ENCODE data around the gene SULT1B1. TPM values are rescaled to one million over a fixed set of nuclear protein-coding genes. Genes with fewer than 3 reads are reported as not detected.

Gene SULT1B1
- total RNA-seq, 1 experiment from 2014 or later = not detected

DNA sequence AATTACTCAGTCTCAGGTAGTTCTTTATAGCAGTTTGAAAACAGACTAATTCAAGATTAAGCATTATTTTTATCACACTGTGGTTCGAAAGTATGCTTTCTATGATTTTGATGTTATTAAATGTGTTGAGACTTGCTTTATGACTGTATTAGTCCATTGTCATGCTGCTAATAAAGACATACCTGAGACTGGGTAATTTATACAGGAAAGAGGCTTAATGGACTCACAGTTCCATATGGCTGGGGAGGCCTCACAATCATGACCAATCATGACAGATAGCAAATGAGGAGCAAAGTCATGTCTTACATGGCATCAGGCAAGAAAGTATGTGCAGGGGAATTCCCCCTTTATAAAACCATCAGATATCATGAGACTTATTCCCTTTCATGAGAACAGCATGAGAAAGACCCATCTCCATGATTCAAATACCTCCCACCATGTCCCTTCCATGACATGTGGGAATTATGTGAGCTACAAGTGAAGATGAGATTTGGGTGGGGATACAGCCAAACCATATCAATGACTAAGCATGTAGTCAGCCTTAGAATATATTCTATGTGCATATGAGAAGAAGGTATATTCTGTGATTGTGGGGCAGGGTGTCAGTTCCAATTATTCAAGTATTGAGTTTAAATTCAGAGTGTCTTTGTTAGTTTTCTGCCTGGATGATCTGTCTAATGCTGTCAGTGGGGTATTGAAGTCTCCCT, 62.7 kb downstream of the SULT1B1 start:
- DNase-seq (ENCODE audit: low read depth) = no peak

DNA sequence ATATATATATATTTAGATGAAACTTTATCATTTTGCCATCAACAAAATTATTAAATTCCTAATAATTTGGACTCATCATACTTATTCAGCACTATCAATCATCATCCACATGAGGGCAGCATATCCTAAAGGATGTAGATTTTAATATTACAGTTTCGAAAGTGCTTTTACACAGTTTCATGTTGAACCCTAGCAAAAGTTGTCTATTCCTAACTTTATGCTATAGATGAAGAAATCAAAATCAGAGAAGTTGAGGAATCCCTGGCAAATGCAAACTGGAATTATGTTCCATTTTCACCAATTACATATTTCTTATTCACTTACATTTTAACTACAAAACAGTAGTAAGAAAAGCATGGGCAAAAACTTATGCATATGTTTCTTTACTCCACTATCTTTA, 70.8 kb downstream of the SULT1B1 start:
- DNase-seq (ENCODE audit: low read depth) = peak; percentile 10

DNA sequence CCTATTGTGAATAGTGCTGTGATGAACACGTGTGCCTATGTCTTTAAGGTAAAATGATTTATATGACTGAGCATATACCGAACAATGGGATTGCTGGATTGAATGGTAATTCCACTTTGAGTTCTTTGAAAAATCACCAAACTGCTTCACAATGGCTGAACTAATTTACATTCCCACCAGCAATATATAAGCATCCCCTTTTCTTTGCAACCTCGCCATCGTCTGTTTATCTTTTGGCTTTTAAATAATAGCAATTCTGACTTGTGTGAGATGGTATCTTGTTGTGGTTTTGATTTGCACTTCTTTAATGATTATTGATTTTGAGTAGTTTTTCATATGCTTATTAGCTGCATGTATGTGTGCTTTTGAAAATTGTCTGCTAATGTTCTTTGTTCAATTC, 75.6 kb downstream of the SULT1B1 start:
- no peak for DNase-seq (ENCODE audit: low read depth)

Other genes starting within 250 kb of the SULT1B1 start
- gene UGT2A2, start 121.0 kb downstream of the SULT1B1 start, total RNA-seq (2014; rRNA removed; shearing (Covaris generic)) = not detected in 2 replicates
- gene UGT2A1, start 107.4 kb downstream of the SULT1B1 start, total RNA-seq (2014; rRNA removed; shearing (Covaris generic)) = not detected in 2 replicates
- gene SULT1E1, start 99.5 kb upstream of the SULT1B1 start, total RNA-seq (2014; rRNA removed; shearing (Covaris generic)) = not detected in 2 replicates
- not detected in 2 replicates for gene CSN1S1, start 170.4 kb upstream of the SULT1B1 start, total RNA-seq (2014; rRNA removed; shearing (Covaris generic))
- gene CSN2, start 205.1 kb upstream of the SULT1B1 start, total RNA-seq (2014; rRNA removed; shearing (Covaris generic)) = not detected in 2 replicates
- gene STATH, start 235.3 kb upstream of the SULT1B1 start, total RNA-seq (2014; rRNA removed; shearing (Covaris generic)) = not detected in 2 replicates

All from RPMI7951 (cell line).